NT2/D1 (cell line): Measurements from ENCODE around the gene ANKRD22.

Experiments used
- DNase-seq: peaks from one replicate; pipeline ENCODE4 v3.0.0-alpha.2; 2011; ENCODE audit warnings: low read depth, low spot score
- H3K27me3 ChIP-seq: 2 replicates; pipeline ENCODE4 v1.6.0; 2011; ENCODE audit warnings: mild to moderate bottlenecking; ENCODE audit not compliant: insufficient read length, insufficient read depth
- H3K36me3 ChIP-seq: 2 replicates; pipeline ENCODE4 v1.6.1; 2011; ENCODE audit warnings: mild to moderate bottlenecking, low read length, mixed read lengths; ENCODE audit not compliant: insufficient read depth, insufficient read length
- H3K4me1 ChIP-seq: 2 replicates; pipeline ENCODE4 v1.5.1; 2011; ENCODE audit not compliant: insufficient read depth, insufficient read length
- H3K4me3 ChIP-seq: 2 replicates; pipeline ENCODE4 v1.5.1; 2011; ENCODE audit warnings: low read depth; ENCODE audit not compliant: insufficient read length
- H3K9ac ChIP-seq: 2 replicates; pipeline ENCODE4 v1.6.0; 2011; ENCODE audit warnings: low read depth; ENCODE audit not compliant: insufficient read length
- H3K9me3 ChIP-seq: 2 replicates; pipeline ENCODE4 v1.5.1; 2011; ENCODE audit warnings: mild to moderate bottlenecking, low read length; ENCODE audit not compliant: insufficient read depth
- SUZ12 ChIP-seq: IDR thresholded peaks from 2 replicates; pipeline ENCODE4 v1.6.1; 2011; ENCODE audit not compliant: insufficient read length, insufficient read depth; ENCODE audit errors: extremely low read depth
- YY1 ChIP-seq: IDR thresholded peaks from 2 replicates; pipeline ENCODE4 v1.6.1; 2011; ENCODE audit not compliant: insufficient read length, insufficient read depth
- ZNF274 ChIP-seq: IDR thresholded peaks from 2 replicates; pipeline ENCODE4 v1.6.1; 2011; ENCODE audit warnings: mild to moderate bottlenecking, low read depth, low read length

Gene ANKRD22

DNA sequence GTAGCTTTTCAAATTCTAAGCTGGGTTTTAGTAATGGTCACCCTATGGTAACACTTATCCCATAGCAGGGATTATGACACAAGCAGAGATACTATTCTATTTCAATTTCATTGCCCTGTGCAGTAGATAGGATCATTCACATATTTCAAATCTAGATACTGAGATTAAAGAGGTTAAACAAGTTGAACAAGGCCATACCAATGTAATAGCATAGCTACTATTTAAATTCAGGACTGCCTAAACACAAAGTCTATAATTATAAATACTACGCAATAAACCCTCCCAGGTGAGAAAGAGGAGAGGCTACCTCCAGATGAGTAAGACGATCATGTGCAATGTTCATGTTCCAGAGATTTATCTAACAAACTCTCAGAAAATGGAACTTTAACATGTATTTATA, 48.0 kb downstream of the ANKRD22 start:
- Histone ChIP-seq H3K9ac (no peak overlapping the region), H3K36me3 (no peaks in the 10 kb centered on the region), H3K9me3 (no peaks in the 10 kb centered on the region), H3K4me3 (no peak overlapping the region), H3K27me3 (no peaks in the 10 kb centered on the region), H3K4me1 (peaks cover 2% of the 10 kb centered on the region)
- no peak for DNase-seq
- no peak for TF ChIP-seq SUZ12
- TF ChIP-seq YY1 = no peak
- no peak for TF ChIP-seq ZNF274

DNA sequence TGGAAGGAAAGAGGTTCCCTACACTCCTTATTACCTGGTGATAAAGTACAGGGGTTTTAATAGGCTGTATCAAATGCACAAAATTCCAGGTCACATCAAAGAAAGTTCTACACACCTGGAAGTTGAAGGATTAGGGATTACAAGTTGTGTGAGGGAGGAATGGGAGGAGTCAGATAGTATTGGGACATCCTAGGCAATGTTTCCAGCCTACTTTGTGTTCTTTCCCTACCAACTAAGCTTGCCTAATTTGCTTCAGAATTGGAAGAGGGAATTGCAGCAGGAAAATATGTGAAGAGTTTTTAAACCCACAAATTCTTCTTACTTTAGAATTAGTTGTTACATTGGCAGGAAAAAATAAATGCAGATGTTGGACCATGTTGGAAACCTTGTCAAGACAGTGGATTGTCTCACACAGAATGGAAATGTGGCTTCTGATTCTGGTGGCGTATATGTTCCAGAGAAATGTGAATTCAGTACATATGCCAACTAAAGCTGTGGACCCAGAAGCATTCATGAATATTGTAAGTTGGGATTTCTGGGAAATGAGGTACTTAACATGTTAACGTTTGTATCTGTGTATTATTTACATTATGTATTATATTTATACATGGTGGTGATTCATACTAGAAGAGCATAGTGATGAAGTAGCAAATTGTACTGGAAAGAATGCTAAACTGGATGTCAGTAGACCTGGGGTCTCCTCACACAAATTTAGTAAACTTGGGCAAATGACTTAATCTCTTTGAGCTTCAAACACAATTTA, 48.9 kb downstream of the ANKRD22 start, which contains the start of gene LIPM:
Gene LIPM (plus strand): TSS at position 208 of the 763 bp plus-strand sequence. CDS start 167 bp downstream, at position 375.
- no peaks in the 10 kb centered on the region for H3K36me3 ChIP-seq
- H3K9me3 ChIP-seq = no peaks in the 10 kb centered on the region
- H3K4me3 ChIP-seq = no peak within 1 kb of the TSS
- DNase-seq = no peak
- no peaks in the 10 kb centered on the region for H3K27me3 ChIP-seq
- peaks cover 2% of the 10 kb centered on the region for H3K4me1 ChIP-seq
- H3K9ac ChIP-seq = no peak within 1 kb of the TSS
- TF ChIP-seq SUZ12 (no peak), YY1 (no peak), ZNF274 (no peak)

DNA sequence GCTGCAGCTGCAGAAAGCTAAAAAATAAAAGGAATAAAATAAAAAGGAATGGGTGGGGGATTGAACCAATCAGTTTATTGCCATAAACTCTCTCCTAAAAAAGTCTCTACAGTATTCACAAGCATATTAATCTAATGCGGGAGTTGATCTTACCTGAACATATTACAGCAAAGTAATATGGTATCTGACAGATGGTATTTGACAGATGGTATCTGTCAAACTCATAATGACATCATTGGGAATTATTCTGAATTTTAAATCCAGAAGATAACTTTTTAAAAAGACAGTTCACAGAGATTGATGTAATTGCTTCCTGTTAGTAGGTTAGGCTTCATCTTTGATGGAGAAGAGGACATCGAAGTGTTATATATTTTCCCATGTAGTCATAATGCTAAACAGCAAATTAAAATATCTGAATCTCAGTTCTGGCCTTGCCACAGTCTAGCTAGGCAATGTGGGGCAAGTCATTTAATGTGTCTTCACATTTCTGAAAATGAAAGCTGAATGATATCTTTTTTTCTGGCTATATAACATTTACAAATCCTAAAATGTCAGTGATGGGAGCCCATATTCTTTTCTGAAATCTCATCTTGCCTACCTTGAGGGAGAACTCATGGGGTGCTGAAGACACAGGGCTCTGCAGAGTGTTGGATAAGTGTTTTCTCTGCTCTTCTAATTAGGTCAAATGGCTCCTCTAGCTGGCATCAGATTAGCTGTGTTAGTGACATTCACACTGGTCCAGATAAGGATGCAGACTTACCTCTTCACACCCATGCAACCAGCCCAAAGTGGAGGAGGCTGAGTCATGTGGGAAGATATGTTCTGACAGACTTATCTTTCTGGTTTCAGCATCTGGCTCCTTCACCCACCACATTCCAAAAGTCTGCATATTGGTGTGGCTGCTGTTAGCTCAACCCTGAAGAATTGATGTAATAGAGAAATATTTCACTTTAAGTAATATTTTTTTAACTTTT, 51.2 kb downstream of the ANKRD22 start:
- no peaks in the 10 kb centered on the region for H3K9me3 ChIP-seq
- DNase-seq = no peak
- no peaks in the 10 kb centered on the region for H3K36me3 ChIP-seq
- no peak overlapping the region for H3K4me3 ChIP-seq
- TF ChIP-seq ZNF274 (no peak), YY1 (no peak), SUZ12 (no peak)
- H3K4me1 ChIP-seq = peaks cover 2% of the 10 kb centered on the region
- H3K9ac ChIP-seq = no peak overlapping the region
- no peaks in the 10 kb centered on the region for H3K27me3 ChIP-seq

- H3K4me3 ChIP-seq = no peak overlapping the region
- TF ChIP-seq ZNF274 (no peak), SUZ12 (no peak), YY1 (no peak)
- H3K9me3 ChIP-seq = no peaks in the 10 kb centered on the region
- H3K9ac ChIP-seq = no peak overlapping the region
- H3K4me1 ChIP-seq = no peaks in the 10 kb centered on the region
- H3K36me3 ChIP-seq = no peaks in the 10 kb centered on the region
- no peak for DNase-seq
- no peaks in the 10 kb centered on the region for H3K27me3 ChIP-seq
Observed at GRCh38 chr10:88794731-88795130, 56.9 kb downstream of the ANKRD22 start.

- H3K4me3 ChIP-seq = no peak overlapping the region
- no peak overlapping the region for H3K9ac ChIP-seq
- DNase-seq = no peak
- TF ChIP-seq YY1 (no peak), ZNF274 (no peak), SUZ12 (no peak)
- no peaks in the 10 kb centered on the region for H3K9me3 ChIP-seq
- no peaks in the 10 kb centered on the region for H3K36me3 ChIP-seq
- H3K4me1 ChIP-seq = no peaks in the 10 kb centered on the region
- H3K27me3 ChIP-seq = no peaks in the 10 kb centered on the region
Observed at GRCh38 chr10:88793712-88794299, 57.8 kb downstream of the ANKRD22 start.

DNA sequence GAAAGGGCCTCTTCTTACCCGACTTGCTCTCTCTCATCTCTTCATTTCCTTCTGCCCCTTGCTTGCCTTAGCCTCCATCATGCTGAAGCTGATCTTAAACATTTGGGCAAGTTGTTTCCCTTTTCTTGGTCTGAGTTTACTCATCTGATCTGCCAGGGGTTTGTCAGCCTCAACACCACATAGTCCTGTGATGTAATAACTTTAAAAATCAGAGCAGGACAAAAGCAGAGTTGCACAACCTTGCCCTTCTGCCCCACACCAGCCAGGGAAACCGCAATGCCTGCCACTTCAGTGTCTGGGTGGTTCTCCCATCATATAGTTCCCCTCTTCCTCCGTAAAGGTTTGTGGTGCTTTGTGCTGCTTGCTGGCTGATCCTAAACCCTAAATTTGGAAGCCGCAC, 59.0 kb downstream of the ANKRD22 start:
- DNase-seq = no peak
- Histone ChIP-seq H3K27me3 (no peaks in the 10 kb centered on the region), H3K9me3 (no peaks in the 10 kb centered on the region), H3K4me1 (no peaks in the 10 kb centered on the region), H3K36me3 (no peaks in the 10 kb centered on the region), H3K9ac (no peak overlapping the region), H3K4me3 (no peak overlapping the region)
- no peak for TF ChIP-seq YY1
- no peak for TF ChIP-seq ZNF274
- TF ChIP-seq SUZ12 = no peak
